ENCODE data around the gene WEE2.

The WEE2 gene

GRCh38 chr7:141691540-141691939 lies 16.6 kb upstream of the WEE2 start:
- no peak for DNase-seq (ENCODE audit: low read depth in 2 of 2)

GRCh38 chr7:141691961-141692360 lies 16.2 kb upstream of the WEE2 start:
- DNase-seq (ENCODE audit: low read depth in 2 of 2) = no peak

- no peak for DNase-seq (ENCODE audit: low read depth in 2 of 2)
Measured at GRCh38 chr7:141693082-141693481, 15.1 kb upstream of the WEE2 start.

GRCh38 chr7:141695803-141696289 lies 12.3 kb upstream of the WEE2 start:
- DNase-seq (ENCODE audit: low read depth in 2 of 2) = no peak

GRCh38 chr7:141696348-141696747 lies 11.8 kb upstream of the WEE2 start:
- no peak for DNase-seq (ENCODE audit: low read depth in 2 of 2)

GRCh38 chr7:141697211-141697871 lies 10.8 kb upstream of the WEE2 start:
- no peak for DNase-seq (ENCODE audit: low read depth in 2 of 2)

GRCh38 chr7:141698247-141699015 lies 9.7 kb upstream of the WEE2 start:
- DNase-seq (ENCODE audit: low read depth in 2 of 2) = no peak

GRCh38 chr7:141699860-141700259 lies 8.3 kb upstream of the WEE2 start:
- no peak for DNase-seq (ENCODE audit: low read depth in 2 of 2)

- no peak for DNase-seq (ENCODE audit: low read depth in 2 of 2)
Measured at GRCh38 chr7:141700296-141700847, 7.8 kb upstream of the WEE2 start.

GRCh38 chr7:141700848-141701371 lies 7.2 kb upstream of the WEE2 start:
- DNase-seq (ENCODE audit: low read depth in 2 of 2) = no peak

GRCh38 chr7:141701489-141702046 lies 6.6 kb upstream of the WEE2 start:
- peak; percentile 44 to 63 for DNase-seq (ENCODE audit: low read depth in 2 of 2)

GRCh38 chr7:141702047-141702567 lies 6.0 kb upstream of the WEE2 start, which contains the start of gene DENND11:
Gene DENND11 (minus strand): TSS chr7:141702166. CDS start chr7:141702153, 13 bp downstream.
- DNase-seq (ENCODE audit: low read depth in 2 of 2) = peak; percentile 26

GRCh38 chr7:141702892-141703291 lies 5.3 kb upstream of the WEE2 start:
- DNase-seq (ENCODE audit: low read depth in 2 of 2) = no peak

- DNase-seq (ENCODE audit: low read depth in 2 of 2) = no peak
Measured at GRCh38 chr7:141704112-141704511, 4.0 kb upstream of the WEE2 start.

- DNase-seq (ENCODE audit: low read depth in 2 of 2) = no peak
Measured at GRCh38 chr7:141704741-141705140, 3.4 kb upstream of the WEE2 start.

- DNase-seq (ENCODE audit: low read depth in 2 of 2) = no peak
Measured at GRCh38 chr7:141706239-141707064, 1.7 kb upstream of the WEE2 start.

GRCh38 chr7:141709318-141709717 lies 1.2 kb downstream of the WEE2 start:
- no peak for DNase-seq (ENCODE audit: low read depth in 2 of 2)

- no peak for DNase-seq (ENCODE audit: low read depth in 2 of 2)
Measured at GRCh38 chr7:141709749-141710148, 1.6 kb downstream of the WEE2 start.

- no peak for DNase-seq (ENCODE audit: low read depth in 2 of 2)
Measured at GRCh38 chr7:141710301-141710700, 2.1 kb downstream of the WEE2 start.

- DNase-seq (ENCODE audit: low read depth in 2 of 2) = no peak
Measured at GRCh38 chr7:141712603-141713255, 4.6 kb downstream of the WEE2 start.

- DNase-seq (ENCODE audit: low read depth in 2 of 2) = no peak
Measured at GRCh38 chr7:141713890-141714289, 5.7 kb downstream of the WEE2 start.

Measured in stimulated activated CD8-positive, alpha-beta memory T cell treated with anti-CD3 and anti-CD28 coated beads, Interleukin-15, amount 100 ng/mL, for 48 hours (primary cell).